GM21529 (cell line): ENCODE measurements around the gene TMPRSS12.
"Not testable (repeated sequence)": the region's sequence is repeated elsewhere in the genome, so short reads cannot be mapped to it uniquely, and the experiment has no call there.

Source experiments
- ATAC-seq: cut with Tn5 transposase; IDR thresholded peaks from one replicate; pipeline ENCODE4 v1.9.1; 2021; ENCODE audit not compliant: unreplicated experiment

Gene TMPRSS12

DNA sequence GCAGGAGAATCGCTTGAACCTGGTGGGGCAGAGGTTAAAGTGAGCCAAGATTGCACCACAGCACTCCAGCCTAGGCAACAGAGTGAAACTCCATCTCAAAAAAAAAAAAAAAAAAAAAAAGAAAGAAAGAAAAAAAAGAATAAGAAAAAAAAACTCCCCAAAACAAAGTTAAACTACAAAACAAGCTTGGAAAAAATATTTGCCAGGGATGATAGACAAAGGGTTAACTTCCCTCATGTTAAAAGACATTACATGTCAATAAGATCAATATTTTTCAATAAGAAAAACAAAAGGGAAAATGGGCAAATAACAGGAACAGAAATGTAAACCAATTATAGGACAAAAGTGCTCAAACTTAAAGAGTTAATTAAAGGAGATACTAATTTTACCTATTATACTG is 83.2 kb downstream of the TMPRSS12 start:
- ATAC-seq = no peak

DNA sequence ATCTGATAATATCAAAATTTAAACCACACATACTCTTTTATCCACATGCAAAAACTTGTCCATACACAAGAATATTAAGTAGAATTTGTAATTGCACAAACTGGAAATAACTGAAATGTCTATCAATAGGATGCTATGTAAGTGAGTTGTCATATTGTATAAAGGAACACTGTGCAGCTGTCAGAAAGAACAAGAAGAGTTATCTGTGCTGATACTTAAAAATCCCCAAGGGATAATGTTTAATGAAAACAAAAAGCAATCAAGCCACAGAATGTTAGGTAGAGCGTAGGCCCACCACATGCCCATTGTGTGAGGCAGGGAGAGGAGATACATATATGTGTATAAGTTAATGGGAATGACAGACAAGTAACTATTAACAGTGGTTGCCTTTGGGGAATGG is 83.7 kb downstream of the TMPRSS12 start:
- ATAC-seq = no peak

DNA sequence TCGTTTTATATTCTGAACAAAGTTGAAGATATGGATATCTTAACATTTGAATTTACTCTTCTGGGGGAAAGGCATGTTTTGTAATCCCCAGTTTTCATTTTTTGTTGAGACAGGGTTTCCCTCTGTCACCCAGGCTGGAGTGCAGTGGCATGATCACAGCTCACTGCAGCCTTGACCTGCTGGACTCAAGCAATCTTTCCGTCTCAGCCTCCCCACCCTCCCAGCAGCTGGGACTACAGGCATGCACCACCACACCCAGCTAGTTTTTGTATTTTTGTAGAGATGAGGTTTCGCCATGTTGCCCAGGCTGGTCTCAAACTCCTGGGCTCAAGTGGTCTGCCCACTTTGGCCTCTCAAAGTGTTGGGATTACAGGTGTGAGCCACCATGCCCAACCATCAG is 84.2 kb downstream of the TMPRSS12 start:
- ATAC-seq = not testable (repeated sequence)

DNA sequence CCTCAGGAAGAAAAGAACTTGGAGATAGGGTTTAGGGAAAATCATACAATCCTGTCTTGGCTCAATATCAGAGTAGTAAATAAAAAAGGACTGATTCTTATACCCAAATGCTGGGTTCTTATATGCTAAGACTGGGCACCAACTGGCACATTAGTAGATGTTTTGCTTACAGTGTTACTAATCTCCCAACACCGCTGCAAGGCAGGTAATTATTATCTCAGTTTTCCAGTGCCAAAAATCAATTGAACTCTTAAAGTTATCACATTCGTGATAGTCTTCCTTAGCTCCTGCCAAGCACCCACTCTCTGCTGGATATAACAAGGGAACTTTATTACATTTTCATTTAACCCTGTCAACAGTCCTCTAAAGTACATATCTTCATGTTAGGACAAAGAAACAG is 84.6 kb downstream of the TMPRSS12 start:
- ATAC-seq = no peak

DNA sequence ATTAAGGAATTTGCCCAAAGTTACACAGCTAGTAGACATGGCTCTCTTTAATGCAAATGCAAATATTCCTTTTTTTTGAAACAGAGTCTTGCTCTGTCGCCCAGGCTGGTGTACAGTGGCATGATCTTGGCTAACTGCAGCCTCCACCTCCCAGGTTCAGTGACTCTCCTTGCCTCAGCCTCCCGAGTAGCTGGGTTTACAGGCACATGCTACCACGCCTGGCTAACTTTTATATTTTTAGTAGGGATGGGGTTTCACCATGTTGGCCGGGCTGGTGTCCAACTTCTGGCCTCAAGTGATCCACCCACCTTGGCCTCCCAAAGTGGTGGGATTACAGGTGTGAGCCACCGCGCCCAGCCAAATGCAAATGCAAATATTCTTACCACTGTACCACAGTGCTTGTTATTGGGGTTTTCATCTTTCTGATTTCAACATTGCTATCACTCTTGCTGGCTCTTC is 85.1 kb downstream of the TMPRSS12 start:
- no peak for ATAC-seq

DNA sequence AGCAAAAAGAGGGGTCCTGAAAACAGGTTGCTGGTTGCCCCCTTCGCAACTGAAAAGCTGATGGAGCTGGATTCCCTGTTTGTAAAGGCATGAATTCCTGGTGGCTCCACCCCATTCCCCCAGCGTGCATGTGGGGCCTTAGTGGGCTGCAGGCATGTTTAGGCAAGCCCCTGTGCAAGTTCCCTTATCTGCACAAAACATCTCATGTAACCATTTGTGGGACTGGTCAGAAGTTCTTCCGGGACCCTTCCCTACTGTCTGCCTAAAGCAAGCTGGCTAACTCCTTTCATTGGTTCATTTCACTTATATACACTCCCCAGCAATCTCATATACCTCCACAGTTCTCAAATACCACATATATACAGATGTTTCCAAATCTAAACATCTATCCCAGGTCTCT is 85.7 kb downstream of the TMPRSS12 start:
- no peak for ATAC-seq

DNA sequence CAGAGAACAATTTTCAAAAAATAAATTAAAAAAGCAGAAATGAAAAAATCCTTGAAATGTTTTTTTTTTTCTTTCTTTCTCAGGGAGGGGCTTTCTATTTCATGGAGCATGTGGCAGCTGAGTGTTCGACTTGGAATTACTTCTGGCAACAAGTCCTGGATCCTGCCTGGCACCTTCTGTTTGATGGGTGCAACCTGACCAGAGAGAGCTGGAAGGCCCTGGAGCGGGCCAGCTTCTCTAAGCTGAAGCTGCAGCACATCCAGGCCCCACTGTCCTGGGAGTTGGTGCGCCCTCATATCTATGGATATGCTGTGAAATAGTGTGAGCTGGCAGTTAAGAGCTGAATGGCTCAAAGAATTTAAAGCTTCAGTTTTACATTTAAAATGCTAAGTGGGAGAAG is 87.1 kb downstream of the TMPRSS12 start:
- no peak for ATAC-seq

DNA sequence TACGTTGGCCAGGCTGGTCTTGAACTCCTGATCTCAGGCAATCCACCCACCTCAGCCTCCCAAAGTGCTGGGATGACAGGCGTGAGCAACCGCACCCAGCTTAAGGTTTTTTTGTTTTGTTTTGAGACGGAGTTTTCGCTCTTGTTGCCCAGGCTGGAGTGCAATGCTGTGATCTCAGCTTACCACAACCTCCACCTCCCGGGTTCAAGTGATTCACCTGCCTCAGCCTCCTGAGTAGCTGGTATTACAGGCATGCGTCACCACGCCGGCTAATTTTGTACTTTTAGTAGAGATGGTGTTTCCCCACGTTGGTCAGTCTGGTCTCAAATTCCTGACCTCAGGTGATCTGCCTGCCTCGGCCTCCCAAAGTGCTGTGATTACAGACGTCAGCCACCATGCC is 87.8 kb downstream of the TMPRSS12 start:
- ATAC-seq = not testable (repeated sequence)

DNA sequence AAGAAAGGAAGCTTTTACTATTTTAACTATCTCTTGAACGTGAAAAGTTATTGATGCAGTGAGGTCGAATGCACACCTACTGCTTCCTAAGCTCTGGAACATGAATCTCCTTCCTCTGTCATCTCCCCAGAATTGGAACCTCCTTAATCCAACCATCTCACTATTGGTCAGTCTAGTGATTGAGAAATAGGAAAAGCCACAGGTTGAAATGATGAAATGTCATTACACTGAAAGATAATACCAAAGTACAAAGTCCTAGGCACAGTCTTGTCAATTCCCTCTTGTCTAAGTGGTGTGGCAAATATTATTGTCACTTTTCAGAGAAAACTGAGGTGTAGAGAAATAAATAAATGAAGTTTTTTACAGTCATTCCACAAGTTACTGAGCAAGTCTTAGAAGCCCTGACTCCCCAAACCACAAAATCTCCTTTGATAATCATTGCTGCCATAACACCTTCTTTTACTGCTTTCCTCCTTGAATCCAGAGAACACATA is 90.1 kb downstream of the TMPRSS12 start:
- no peak for ATAC-seq

DNA sequence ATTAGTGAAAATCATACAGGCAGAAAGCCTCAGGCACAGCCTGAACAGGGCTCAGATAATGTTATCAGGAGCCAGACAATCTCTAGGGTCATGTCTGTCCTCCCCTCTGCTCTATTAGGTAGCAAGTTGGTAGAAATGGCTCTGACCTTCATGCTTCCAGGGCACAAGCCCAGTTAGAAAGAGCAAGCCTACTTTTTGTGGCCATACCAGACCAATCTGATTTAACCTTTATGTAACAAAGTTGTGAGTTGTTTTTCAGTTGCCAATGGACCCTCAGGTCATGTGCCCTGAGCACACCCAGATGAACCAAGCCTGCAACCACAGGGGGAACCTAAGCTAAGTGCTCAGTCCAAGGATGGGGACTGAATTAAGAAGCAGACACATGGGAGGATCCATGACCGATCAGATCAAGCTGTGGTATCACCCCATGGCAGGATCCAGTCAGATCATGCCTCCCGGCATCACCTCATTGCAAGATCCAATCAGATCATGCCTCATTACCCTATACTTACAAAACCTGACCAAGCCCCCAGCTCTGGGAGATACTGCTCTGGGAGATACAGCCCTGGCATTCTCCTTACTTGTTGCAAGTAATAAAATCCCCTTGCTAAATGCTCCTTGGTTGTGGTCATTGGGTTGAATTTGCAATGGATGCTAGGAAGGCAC is 90.9 kb downstream of the TMPRSS12 start:
- no peak for ATAC-seq

DNA sequence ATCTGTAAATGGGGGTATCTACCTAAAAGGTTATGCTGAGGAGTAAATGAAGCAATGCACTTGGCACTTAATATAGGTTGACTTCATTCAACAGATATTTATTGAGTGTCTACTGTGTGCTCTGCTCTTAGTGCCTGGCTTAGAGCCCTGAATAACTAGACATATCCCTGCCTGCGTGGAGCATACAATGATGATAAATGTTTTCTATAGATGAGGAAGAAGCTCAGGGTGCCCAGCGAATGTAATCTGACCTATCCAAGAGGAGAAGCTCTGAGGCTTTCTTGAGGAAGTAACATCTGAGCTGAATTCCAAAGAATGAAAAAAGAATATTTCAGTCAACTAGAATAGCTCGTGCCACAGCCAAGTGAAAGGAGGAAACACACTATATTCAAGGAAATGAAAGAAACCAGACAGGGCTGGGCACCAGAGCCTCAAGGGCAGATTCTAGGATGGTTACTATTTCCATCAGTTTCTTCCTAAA is 91.7 kb downstream of the TMPRSS12 start:
- no peak for ATAC-seq

DNA sequence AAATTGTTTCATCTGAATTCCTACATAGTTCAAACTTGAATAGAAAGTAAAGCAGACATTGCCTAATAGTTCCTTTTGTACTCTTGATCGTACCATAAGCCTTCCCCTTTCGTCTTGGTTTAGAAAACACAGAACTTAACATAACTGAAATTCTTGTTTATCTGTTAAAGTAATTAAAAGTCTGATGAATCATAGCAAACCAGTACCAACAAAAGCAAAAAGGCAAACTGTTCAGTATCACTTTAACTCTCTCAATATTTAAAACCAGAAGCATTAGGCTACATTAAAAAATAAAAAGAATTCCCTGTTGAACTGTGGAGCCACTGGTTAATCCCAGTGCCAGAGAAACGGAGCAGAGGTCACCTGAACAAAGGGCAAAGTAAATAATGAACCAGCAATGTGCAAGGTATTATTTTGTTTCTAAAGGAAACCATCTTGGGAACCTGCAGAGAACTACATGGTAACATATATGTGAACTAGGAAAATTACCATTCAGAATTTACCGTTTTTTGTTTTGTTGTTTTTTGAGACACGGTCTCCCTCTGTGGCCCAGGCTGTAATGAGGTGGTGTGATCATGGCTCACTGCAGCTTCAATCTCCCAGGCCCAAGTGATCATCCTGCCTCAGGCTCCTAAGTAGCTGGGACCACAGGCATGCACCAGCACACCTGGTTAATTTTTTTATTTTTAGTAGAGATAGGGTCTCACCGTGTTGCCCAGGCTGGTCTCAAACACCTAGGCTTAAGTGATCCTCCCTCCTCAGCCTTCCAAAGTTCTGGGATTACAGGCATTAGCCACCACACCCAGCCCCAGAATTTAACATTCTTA is 92.5 kb downstream of the TMPRSS12 start:
- ATAC-seq = no peak

DNA sequence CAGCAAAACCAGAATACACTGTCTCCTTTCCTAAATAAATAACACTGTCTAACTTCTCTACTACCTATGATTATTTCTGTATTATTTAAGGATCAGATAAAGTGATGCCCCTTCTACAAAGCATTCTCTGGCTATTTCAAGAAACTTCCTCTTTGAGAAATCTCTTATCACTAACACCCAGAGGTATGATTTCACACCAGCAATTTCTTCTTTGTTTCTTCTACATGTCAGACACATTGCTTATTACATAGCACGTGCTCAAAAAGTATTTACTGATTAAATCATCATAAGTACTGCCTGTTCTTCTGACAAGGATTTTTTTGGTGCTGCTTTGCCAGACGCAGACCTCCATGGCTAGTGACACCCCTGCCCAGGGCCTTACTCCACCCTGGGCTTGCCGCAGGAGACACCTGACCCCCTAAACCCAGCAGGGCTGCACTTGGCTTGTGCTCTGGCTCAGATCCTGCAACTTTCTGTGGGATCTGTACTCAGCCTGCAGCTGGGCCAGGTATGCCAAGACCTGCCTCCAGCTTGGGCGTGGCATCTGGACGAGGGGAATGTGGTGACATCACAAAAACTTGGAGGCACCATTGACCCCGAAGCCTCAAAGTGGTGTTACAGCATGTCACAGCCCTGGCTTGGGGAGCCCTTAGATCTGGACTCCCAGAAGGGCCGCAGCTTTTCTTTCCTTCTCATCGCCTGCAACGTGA is 94.2 kb downstream of the TMPRSS12 start:
- no peak for ATAC-seq
